ENCODE results near the gene NEURL4. TPM values are rescaled to one million over a fixed set of nuclear protein-coding genes. Genes with fewer than 3 reads are reported as not detected.
"Not testable (repeated sequence)": the region's sequence is repeated elsewhere in the genome, so short reads cannot be mapped to it uniquely, and the experiment has no call there.

Gene NEURL4
- 10 to 100 TPM; 44.1 to 46.0 TPM for total RNA-seq

DNA sequence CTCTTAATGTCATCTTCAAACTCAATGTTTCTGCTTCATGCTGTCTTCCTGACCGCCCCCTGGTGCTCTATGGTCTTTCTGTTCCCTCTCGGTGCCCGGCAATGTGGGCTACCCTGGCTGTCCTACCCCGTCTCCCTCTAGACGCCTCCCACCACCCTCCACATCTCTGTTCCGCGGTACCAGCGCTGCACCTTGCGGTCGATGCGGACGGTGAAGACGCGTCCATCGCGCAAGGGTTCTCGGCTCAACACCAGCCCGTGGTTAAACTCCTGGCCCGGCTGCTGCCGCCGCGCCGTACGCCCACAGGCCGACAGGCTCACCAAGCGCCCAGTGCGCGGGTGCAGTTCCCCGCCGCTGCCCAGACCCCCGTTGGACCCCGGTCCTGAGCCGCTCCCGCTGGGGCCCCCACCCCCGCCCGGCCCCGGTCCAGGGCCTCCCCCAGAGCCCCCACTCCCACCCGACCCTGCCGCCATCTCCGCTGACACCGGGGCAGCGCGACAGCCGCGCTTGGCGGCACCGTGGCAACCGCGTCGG lies at the start of gene NEURL4:
Gene NEURL4, minus strand, starts transcription at position 496 of the 534 bp plus-strand sequence. Its CDS starts 23 bp downstream, at position 473.
- H3K27ac Mint-ChIP-seq = peak within 1 kb of the TSS; percentile 90
- peaks cover 37% of the 10 kb centered on the region for H3K4me1 Mint-ChIP-seq
- H3K36me3 Mint-ChIP-seq = peaks cover 4% of the 10 kb centered on the region
- no peaks in the 10 kb centered on the region for H3K27me3 Mint-ChIP-seq
- DNase-seq = no peak
- H3K4me3 Mint-ChIP-seq = peak within 1 kb of the TSS; percentile 86
- H3K9me3 Mint-ChIP-seq = no peaks in the 10 kb centered on the region

DNA sequence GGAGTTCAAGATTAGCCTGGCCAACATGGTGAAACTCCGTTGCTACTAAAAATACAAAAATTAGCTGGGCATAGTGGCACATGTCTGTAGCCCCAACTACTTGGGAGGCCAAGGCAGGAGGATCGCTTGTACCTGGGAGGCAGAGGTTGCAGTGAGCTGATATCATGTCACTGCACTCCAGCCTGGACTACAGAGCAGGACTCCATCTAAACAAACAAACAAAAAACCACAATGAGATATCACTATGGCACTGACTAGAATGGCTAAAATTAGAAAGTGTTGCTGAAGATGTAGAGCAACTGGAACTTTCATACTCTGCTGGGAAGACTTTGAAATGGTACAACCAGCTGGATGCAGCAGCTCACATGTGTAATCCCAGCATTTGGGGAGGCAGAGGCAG lies 45.2 kb upstream of the NEURL4 start:
- Mint-ChIP-seq H3K27ac (no peak overlapping the region), H3K36me3 (peaks cover 3% of the 10 kb centered on the region), H3K9me3 (peaks cover 4% of the 10 kb centered on the region), H3K27me3 (peaks cover 27% of the 10 kb centered on the region), H3K4me3 (no peak overlapping the region), H3K4me1 (no peaks in the 10 kb centered on the region)
- no peak for DNase-seq

DNA sequence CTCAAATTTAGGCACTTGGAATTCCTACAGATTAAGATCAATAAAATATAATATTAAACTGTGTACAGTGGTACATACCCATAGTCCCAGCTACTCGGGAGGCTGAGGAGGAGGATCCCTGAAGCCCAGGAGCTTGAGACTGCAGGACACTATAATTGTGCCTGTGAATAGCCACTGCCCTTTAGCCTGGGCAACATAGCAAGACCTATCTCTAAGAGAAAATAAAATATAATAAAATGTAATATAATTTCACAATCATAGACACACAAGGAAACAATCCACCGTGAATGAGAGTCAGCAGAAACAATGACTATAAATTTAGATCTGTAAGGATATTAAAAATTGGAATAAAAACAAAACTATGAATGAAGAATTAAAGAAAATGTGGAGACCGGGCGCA lies 41.7 kb upstream of the NEURL4 start:
- no peak for DNase-seq
- Mint-ChIP-seq H3K9me3 (no peaks in the 10 kb centered on the region), H3K4me1 (no peaks in the 10 kb centered on the region), H3K36me3 (no peaks in the 10 kb centered on the region), H3K4me3 (no peak overlapping the region), H3K27ac (no peak overlapping the region), H3K27me3 (peaks cover 6% of the 10 kb centered on the region)

DNA sequence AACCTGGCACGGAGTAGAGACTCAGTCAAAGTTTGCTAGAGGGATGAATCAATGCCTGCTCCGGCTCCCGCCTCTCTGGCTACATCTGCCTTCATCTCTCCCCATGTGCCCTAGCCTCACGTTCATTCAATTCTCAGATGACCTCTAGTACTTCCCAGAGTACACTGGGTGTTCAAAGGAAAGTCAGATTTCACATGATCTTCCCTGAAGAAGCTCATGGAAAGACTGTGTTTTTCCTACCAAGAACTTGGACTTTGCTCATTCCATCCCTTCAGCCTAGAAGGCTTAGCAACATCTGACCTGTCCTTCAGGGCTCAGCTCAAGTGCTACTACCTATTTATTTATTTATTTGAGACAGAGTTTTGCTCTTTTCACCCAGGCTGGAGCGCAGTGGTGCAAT lies 40.7 kb upstream of the NEURL4 start:
- no peaks in the 10 kb centered on the region for H3K36me3 Mint-ChIP-seq
- no peak overlapping the region for H3K27ac Mint-ChIP-seq
- peaks cover 6% of the 10 kb centered on the region for H3K27me3 Mint-ChIP-seq
- no peak for DNase-seq
- H3K4me1 Mint-ChIP-seq = no peaks in the 10 kb centered on the region
- H3K4me3 Mint-ChIP-seq = no peak overlapping the region
- no peaks in the 10 kb centered on the region for H3K9me3 Mint-ChIP-seq

DNA sequence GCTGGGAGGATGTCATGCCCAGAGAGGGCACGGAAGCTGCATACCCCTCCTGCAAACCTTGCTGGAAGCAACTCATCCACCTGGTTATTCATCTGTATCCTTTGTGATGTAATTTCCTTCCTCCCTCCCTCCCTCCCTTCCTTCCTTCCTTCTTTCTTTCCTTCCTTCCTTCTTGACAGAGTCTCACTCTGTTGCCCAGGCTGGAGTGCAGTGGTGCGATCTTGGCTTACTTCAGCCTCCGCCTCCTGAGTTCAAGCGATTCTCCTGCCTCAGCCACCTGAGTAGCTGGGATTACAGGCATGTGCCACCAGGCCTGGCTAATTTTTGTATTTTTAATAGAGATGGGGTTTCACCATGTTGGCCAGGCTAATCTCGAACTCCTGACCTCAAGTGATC lies 39.5 kb upstream of the NEURL4 start:
- not testable (repeated sequence) for H3K4me3 Mint-ChIP-seq, H3K27me3 Mint-ChIP-seq, H3K4me1 Mint-ChIP-seq, DNase-seq, H3K9me3 Mint-ChIP-seq, H3K36me3 Mint-ChIP-seq, H3K27ac Mint-ChIP-seq

DNA sequence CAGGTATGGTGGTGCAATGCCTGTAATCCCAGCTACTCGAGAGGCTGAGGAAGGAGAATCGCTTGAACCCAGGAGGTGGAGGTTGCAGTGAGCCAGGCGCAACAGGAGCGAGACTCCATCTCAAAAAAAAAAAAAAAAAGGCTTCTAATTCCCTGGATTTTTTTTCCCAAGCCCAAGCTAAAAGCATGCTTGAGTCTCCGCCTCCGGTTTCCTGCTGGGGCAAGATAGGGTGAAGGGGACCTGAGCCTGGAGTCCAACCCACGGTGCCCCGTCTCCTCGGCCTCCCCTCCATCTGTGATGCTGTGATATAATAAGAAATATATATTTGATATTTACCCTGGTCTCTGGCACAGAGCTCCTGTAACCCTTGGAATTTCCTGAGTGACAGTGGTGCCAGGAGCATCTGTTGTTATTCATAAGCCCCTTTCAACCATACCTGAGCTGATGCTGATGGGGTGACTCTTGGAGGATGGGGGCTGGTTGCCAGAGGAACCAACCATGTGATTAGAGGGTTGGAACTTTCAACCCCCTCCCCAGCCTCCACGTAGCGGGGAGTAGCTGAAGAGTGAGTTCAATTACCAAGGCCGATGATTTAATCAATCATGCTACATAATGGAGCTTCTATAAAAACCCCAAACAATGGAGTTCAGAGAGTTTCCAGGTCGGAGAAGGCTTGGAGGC lies 38.9 kb upstream of the NEURL4 start:
- no peaks in the 10 kb centered on the region for H3K27me3 Mint-ChIP-seq
- no peaks in the 10 kb centered on the region for H3K9me3 Mint-ChIP-seq
- H3K27ac Mint-ChIP-seq = no peak overlapping the region
- no peaks in the 10 kb centered on the region for H3K36me3 Mint-ChIP-seq
- DNase-seq = no peak
- no peaks in the 10 kb centered on the region for H3K4me1 Mint-ChIP-seq
- no peak overlapping the region for H3K4me3 Mint-ChIP-seq

DNA sequence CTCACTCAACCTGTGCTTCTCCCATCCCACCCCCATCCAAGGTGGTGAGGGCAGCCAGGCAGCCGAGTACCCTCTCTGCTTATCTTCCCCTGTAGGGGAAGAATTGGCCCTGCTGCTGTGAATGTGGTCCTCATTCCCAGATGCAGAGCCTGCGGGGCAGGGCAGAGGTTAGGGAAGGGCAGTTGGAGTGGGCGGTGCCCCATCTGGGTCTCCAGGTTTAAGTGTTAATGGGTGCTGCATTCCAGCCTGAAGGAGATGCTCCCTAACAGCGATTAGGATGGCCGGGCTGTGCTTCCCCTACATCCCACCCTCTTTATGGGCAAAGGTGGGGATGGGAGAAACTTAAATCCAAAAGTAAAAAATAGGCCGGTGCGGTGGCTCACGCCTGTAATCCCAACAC lies 37.9 kb upstream of the NEURL4 start:
- no peak overlapping the region for H3K4me3 Mint-ChIP-seq
- no peaks in the 10 kb centered on the region for H3K27me3 Mint-ChIP-seq
- DNase-seq = no peak
- no peak overlapping the region for H3K27ac Mint-ChIP-seq
- H3K36me3 Mint-ChIP-seq = no peaks in the 10 kb centered on the region
- no peaks in the 10 kb centered on the region for H3K9me3 Mint-ChIP-seq
- no peaks in the 10 kb centered on the region for H3K4me1 Mint-ChIP-seq

DNA sequence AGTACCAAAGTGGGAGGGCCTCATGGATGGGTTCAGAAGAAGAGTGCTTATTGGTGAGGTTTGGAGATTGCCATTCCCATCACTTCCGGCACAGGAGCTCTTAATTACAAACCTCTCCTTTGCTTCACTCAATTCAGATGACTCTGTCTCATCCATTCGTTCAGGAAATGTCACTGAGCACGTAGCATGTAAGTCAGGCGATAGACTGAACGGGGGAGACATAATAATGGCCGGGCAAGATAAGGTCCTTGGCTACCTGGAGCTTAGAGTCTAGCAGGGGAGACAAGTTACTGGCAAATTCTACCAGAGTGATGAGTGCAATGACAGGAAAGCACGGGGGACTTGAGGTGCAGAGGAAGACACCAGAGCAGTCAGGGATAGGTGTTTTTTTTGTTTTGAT lies 36.8 kb upstream of the NEURL4 start:
- not testable (repeated sequence) for H3K9me3 Mint-ChIP-seq, H3K4me1 Mint-ChIP-seq, H3K36me3 Mint-ChIP-seq, H3K27ac Mint-ChIP-seq, H3K4me3 Mint-ChIP-seq, DNase-seq, H3K27me3 Mint-ChIP-seq

DNA sequence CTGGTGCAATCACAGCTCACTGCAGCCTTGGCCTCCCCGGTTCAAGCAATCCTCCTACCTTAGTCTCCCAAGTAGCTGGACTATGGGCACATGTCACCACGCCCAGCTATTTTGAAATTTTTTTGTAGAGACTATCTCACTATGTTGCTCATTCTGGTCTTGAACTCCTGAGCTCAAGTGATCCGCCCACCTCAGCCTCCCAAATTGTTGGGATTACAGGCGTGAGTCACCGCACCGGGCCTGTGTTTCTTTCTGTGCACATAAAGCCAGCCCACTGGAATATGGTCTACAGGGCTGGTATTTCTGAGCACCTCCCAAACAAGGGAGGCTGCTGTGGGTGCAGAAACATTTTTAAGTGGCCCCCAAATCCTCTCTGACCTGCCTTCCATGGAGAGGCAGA lies 34.2 kb upstream of the NEURL4 start:
- no peak overlapping the region for H3K27ac Mint-ChIP-seq
- H3K9me3 Mint-ChIP-seq = no peaks in the 10 kb centered on the region
- no peaks in the 10 kb centered on the region for H3K4me1 Mint-ChIP-seq
- no peaks in the 10 kb centered on the region for H3K27me3 Mint-ChIP-seq
- no peak overlapping the region for H3K4me3 Mint-ChIP-seq
- DNase-seq = no peak
- no peaks in the 10 kb centered on the region for H3K36me3 Mint-ChIP-seq

DNA sequence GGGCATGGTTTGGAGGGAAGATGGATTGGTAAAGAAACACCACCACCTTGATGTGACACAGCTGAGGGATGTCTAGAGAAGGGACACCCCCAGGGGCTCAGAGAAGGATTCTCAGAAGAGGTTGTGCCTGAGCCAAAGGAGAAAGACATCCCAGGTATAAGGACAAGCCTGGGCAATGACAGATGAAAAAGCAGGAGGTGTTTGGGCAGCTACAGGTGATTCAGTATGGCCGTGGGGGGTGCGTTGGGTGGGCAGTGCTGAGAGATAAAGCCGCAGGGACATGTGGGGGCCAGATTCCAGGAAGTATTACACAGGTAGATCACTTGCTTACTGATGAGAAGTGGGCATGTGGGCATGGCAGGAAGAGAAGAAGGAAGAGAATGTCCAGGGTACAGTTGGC lies 32.8 kb upstream of the NEURL4 start:
- Mint-ChIP-seq H3K27ac (no peak overlapping the region), H3K9me3 (no peaks in the 10 kb centered on the region), H3K27me3 (no peaks in the 10 kb centered on the region), H3K4me1 (no peaks in the 10 kb centered on the region), H3K36me3 (no peaks in the 10 kb centered on the region), H3K4me3 (no peak overlapping the region)
- no peak for DNase-seq

DNA sequence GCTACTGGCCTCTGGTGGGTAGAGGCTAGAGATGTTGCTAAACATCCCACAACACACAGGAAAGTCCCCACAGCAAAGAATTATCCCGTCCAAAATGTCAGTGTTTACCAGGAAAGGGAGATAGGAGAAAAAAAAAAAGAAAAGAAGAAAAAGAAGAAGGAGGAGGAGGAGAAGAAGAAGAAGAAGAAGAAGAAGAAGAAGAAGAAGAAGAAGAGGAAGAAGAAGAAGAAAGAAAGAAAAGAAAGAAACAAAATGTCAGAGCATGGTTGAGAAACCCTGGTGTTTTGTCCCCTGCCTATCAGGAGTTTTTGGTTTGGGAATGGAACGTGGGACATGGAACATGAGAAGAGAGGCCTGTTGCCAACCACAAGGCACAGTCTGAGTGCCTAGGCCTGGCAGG lies 28.2 kb upstream of the NEURL4 start:
- Mint-ChIP-seq H3K4me1 (peaks cover 22% of the 10 kb centered on the region), H3K9me3 (no peaks in the 10 kb centered on the region), H3K27me3 (no peaks in the 10 kb centered on the region), H3K4me3 (no peak overlapping the region), H3K27ac (no peak overlapping the region), H3K36me3 (peaks cover 3% of the 10 kb centered on the region)
- no peak for DNase-seq

DNA sequence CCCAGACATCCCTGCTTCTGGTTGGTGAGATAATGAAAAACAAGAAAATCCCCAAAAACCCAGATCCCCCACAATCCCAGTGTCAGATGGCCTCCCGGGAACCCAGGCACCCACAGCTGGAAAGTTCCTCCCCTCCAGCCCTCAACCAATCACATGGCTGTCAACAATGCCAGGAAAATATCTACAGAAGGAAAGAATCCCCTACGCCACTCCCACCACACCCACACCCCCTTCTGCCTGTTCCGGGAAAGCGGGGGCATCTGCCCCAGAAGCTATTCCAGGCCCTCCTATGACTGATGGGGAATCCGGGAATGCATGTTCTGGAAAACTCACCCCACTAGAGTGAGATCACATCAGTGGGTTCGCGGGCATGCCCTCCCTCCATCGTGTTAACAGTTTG lies 27.6 kb upstream of the NEURL4 start:
- H3K36me3 Mint-ChIP-seq = peaks cover 4% of the 10 kb centered on the region
- H3K27me3 Mint-ChIP-seq = no peaks in the 10 kb centered on the region
- DNase-seq = no peak
- H3K27ac Mint-ChIP-seq = no peak overlapping the region
- peaks cover 24% of the 10 kb centered on the region for H3K4me1 Mint-ChIP-seq
- H3K9me3 Mint-ChIP-seq = no peaks in the 10 kb centered on the region
- H3K4me3 Mint-ChIP-seq = no peak overlapping the region

DNA sequence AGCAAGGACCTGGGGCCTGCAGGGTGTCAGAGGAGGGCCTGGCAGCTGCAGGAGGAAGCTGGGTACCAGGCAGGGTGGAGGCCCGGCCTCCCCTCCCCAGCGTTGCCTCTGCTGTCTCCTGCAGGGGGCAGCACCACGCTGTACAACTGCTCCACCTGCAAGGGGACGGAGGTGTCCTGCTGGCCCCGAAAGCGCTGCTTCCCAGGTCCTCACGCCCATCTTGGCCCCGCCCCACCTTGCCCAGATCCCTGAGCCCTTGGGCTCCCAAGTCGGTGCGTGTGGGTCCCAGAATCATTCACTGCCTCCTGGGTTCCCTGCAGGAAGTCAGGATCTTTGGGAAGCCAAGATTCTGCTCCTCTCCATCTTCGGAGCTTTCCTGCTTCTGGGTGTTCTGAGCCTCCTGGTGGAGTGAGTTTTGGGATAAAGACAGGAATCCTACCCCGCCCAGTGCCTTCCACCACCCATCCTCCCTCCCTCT lies 27.0 kb upstream of the NEURL4 start:
- Mint-ChIP-seq H3K27me3 (no peaks in the 10 kb centered on the region), H3K9me3 (no peaks in the 10 kb centered on the region), H3K27ac (no peak overlapping the region), H3K4me1 (peaks cover 27% of the 10 kb centered on the region), H3K36me3 (peaks cover 7% of the 10 kb centered on the region), H3K4me3 (no peak overlapping the region)
- DNase-seq = peak; percentile 87

DNA sequence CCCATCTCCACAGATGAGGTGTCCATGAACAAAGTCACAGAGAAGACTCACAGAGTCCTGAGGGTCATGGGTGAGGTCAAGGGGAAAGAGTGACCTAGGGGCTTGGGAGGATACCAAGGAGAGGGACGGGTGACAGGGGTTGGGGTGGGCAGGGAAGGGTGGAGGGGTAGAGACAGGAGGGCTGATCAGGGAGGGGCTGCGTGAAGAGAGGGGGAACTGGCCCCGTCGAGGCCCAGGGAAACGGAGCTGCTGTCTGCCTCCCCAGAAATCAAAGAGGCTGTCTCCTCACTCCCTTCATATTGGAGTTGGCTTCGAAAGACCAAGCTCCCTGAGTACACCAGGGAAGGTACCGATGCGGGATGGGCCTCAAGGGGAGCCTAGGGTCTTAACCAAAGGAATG lies 26.4 kb upstream of the NEURL4 start:
- no peak overlapping the region for H3K27ac Mint-ChIP-seq
- no peak overlapping the region for H3K4me3 Mint-ChIP-seq
- no peak for DNase-seq
- peaks cover 33% of the 10 kb centered on the region for H3K4me1 Mint-ChIP-seq
- H3K9me3 Mint-ChIP-seq = no peaks in the 10 kb centered on the region
- no peaks in the 10 kb centered on the region for H3K27me3 Mint-ChIP-seq
- peaks cover 13% of the 10 kb centered on the region for H3K36me3 Mint-ChIP-seq

DNA sequence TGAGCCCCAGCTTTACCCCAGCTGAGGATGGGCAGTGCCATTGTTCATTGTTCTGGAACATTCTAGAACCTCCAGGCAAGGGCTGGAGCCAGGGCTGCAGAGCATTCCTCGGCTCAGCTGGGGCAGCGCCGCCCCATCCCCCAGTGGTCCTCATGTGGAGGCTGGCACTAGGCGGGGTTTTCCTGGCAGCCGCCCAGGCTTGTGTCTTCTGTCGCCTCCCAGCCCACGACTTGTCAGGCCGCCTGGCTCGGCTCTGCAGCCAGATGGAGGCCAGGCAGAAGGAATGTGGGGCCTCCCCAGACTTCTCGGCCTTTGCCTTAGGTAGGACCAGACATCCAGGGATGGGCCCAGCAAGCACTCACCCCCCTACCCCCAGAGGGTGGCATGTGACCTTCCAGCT lies 25.9 kb upstream of the NEURL4 start, which contains the start of gene TMEM95:
Gene TMEM95, plus strand, starts transcription at position 104 of the 400 bp plus-strand sequence. Its CDS starts 49 bp downstream, at position 153.
- H3K27ac Mint-ChIP-seq = peak within 1 kb of the TSS; percentile 57
- H3K9me3 Mint-ChIP-seq = no peaks in the 10 kb centered on the region
- H3K27me3 Mint-ChIP-seq = no peaks in the 10 kb centered on the region
- peaks cover 36% of the 10 kb centered on the region for H3K4me1 Mint-ChIP-seq
- H3K4me3 Mint-ChIP-seq = peak within 1 kb of the TSS; percentile 11
- no peak for DNase-seq
- H3K36me3 Mint-ChIP-seq = peaks cover 17% of the 10 kb centered on the region

DNA sequence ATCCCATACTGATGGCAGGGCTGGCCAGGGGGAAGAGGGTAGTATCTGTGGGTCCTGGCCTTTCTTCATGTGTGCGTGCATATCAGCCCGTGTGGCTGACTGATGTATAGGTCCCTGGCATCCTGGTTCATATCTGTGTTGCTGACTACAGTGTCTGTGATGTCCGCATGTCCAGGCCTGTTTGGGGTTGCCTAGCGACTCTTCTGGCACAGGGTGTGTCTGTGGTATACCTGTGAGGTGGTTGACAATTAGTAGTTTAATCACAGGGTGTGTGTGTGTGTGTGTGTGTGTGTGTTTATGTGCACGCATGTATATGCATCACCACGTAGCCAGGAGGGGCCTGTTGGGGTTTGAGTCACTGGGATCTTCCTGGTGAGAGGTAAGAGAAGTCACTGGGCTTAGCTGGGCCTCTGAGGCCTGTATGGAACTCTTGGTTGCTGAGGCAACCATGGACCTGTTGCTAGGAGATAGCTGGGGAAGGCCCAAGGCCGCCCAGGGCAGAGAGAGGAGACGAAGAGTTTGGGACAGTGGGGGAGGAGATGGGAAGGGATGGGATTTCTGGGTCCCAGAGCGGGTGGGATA lies 25.2 kb upstream of the NEURL4 start:
- Mint-ChIP-seq H3K36me3 (peaks cover 22% of the 10 kb centered on the region), H3K9me3 (no peaks in the 10 kb centered on the region), H3K27me3 (no peaks in the 10 kb centered on the region), H3K4me1 (peaks cover 42% of the 10 kb centered on the region), H3K4me3 (peak overlapping the region; percentile 11), H3K27ac (peak overlapping the region; percentile 57)
- peak; percentile 46 for DNase-seq
